HG02852 (cell line): ENCODE measurements around the gene ATP2A3.

Source experiments
- ATAC-seq: cut with Tn5 transposase; IDR thresholded peaks from one replicate; pipeline ENCODE4 v1.9.1; 2021; ENCODE audit warnings: mild to moderate bottlenecking, moderate library complexity; ENCODE audit not compliant: unreplicated experiment

Gene ATP2A3

DNA sequence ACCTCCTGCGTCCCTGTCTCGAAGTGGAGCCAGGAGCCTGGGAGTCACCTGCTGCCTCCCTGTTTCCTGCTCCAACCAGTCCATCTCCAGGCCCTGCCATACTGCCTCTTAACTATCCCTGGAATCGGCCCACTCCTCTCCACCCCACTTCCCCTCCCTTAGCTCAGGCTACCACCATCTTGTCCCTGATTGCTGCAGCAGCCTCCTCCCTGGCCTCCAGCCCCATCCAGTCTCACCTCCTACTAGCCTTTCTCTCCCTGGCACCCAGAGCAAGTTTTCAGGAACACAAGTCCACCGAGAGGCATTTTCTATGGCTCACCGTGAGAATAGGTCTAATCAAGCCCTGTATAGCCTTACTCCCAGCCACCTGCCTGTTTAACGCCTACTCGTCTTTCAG is 70.5 kb downstream of the ATP2A3 start:
- no peak for ATAC-seq

- ATAC-seq, result peak; percentile 84
These were observed 71.1 kb downstream of the ATP2A3 start, which contains the start of gene CAMKK1 for GRCh38 chr17:3893003-3893719. Gene CAMKK1, minus strand, starts transcription at chr17:3893053. Its CDS starts 7,366 bp downstream, at chr17:3885687.

GRCh38 chr17:3892095-3892998 is 71.9 kb downstream of the ATP2A3 start:
- ATAC-seq, result peak; percentile 16

GRCh38 chr17:3891626-3892094 is 72.6 kb downstream of the ATP2A3 start:
- no peak for ATAC-seq

DNA sequence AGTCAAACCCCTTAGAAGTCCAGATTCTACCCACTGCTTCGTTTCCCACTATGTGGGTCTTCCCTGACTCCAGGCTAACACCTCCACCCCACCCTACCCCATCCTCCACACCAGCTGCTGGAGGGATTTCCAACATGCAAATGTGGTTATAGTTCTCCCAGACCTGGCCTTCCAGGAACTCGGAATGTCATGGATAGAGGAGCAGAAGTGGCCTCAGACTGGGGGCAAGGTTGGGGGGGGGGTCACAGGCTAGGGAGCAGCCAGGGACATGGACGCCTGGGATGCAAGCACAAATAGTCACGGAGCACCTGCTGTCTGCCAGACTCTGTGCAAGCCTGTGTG is 73.4 kb downstream of the ATP2A3 start:
- no peak for ATAC-seq

- ATAC-seq, result no peak
These were observed 74.0 kb downstream of the ATP2A3 start for GRCh38 chr17:3890082-3890877.

DNA sequence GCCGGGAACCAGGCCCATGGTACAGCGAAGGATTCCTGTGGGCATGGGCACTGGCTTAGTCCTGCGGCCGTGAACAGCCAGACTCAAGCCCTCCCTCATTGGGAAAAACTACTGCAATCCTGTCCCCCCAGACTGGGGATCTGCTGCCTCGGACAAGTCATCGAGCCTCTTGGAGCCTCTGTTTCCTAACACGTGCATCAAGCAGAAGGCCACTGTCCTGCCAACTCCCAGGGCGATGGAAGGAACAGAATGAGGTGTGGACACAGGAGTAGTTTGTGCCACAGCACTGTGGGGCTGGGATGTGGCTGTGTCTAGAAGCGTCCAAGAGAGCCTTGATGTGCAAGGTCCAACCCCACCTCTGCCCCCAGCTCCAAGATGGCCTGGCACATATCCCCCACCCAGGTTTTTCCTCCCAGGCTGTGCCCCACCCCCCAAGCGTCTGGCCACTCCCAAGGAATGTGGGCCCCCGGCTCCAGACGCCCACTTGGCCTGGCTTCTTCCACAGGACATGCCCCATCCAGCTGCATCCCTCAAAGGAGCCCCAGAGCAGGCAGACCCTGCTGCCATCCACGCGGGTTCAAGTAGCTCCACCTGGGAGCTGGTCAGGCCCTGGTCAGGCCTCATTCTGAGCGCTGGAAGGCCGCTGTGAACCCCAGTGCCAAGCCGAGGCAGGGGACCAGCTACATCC is 74.8 kb downstream of the ATP2A3 start:
- no peak for ATAC-seq

DNA sequence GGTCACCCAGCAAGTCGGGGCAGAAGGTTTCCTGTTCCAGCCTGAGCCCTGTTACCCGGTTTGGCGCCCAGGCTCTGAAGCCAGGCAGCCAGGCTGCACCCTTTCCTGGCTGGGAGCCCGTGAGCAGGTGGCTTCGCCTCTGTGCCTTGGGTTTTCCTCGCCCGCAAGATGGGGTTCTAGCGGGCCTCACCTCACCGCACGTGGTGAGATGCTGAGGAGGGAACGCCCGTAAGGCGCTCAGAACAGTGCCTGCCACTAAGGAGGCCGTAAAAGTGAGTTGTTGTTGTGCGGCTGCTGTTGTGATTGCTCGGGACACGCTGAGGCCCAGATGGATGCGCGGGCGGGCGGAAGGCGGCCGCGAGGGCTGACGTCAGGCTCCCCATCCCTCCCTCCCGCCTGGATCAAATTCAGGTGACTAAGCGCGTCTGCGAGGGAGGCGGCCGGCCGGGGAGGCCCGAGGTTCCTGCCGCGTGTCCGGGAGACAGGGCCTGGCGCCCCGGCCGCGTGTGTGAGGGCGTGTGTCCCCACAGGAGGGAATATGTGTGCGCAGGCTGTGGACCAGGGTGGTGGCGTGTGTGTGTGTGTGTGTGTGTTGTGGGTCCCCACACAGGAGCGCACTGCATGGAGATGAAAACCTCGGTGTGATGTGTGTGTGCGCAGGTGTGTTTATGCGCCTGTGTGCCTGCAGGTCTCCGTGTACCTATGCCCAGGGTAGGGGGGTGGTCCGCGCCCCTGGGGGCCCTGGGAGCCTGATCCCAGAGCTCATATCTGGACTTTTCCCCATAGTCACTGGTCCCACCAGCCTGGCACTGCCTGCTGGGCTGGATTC is 75.7 kb downstream of the ATP2A3 start:
- ATAC-seq, result no peak

GRCh38 chr17:3887804-3888203 is 76.4 kb downstream of the ATP2A3 start:
- no peak for ATAC-seq

DNA sequence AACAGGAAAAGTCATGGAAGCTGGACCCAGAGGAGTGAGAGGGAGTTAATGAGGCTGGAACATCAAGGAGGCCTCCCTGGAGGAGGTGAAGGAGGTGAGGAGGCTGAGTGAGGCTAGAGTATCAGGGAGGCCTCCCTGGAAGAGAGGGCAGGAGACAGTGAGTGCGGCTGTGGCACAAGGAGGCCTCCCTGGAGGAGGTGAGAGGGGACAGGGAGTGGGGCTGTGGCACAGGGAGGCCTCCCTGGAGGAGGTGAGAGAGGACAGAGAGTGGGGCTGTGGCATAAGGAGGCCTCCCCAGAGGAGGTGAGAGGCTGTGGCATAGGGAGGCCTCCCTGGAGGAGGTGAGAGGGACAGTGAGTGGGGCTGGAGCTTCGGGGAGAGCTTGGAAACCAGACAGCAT is 76.8 kb downstream of the ATP2A3 start:
- no peak for ATAC-seq

DNA sequence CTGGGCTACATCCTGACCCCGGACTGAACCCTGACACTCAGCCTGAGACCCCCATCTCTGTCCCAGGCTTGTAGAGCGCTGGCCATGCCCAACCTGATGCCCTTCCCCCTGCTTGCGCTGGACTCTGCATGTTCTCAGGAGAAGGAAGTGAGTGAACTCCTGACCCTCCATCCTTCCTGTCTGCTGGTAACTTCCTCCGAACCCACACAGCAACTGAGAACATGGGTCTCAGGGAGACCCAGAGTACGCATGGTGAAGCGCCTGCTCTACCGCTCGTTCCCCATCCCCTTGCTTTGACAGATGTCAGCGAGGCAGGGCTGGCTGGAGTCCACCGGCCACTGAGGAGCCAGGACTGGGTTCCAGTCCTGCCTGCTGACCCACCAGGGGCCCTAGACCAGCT is 77.5 kb downstream of the ATP2A3 start:
- ATAC-seq, result no peak

GRCh38 chr17:3885970-3886369 is 78.3 kb downstream of the ATP2A3 start:
- no peak for ATAC-seq

DNA sequence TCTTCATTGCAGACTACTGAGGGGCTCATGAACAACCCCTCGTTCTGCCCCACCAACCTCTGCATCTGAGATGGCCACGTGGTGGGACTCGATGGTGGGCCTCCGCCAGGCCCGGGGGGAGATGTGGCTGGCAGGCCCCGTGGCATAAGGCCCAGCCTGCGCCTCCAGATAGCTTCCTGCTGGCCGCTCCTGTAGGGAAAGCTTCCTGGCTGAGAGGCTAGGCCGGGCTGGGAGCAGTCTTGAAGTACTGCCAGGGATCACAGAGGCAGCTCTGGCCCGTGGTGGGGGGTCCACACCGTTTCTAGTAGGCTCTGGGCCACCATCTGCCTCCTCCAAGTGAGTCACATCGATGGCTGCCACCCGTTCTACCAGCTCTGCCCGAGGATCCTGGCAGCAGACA is 79.0 kb downstream of the ATP2A3 start:
- ATAC-seq, result no peak

GRCh38 chr17:3884188-3884587 is 80.0 kb downstream of the ATP2A3 start:
- no peak for ATAC-seq

DNA sequence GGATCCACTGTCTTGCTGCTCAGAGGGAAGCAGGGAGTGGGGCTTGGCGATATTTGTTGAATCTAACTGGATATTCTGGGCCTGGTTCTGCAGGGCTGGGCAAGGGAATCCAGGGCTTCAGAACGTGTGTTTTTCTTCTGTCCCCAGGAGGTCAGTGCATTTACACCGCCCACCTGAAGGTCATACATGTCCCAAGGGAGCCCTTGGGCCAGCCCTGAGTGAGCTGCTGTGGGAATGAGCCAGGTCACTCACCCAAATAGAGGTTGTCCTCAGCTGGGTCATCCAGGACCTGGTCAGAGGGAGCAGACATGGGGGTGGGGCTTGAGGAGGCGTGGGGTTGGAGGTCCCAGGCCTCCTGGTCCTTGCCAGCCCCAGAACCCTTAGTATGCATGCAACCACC is 82.0 kb downstream of the ATP2A3 start:
- no peak for ATAC-seq

- no peak for ATAC-seq
These were observed 83.3 kb downstream of the ATP2A3 start for GRCh38 chr17:3880983-3881382.

DNA sequence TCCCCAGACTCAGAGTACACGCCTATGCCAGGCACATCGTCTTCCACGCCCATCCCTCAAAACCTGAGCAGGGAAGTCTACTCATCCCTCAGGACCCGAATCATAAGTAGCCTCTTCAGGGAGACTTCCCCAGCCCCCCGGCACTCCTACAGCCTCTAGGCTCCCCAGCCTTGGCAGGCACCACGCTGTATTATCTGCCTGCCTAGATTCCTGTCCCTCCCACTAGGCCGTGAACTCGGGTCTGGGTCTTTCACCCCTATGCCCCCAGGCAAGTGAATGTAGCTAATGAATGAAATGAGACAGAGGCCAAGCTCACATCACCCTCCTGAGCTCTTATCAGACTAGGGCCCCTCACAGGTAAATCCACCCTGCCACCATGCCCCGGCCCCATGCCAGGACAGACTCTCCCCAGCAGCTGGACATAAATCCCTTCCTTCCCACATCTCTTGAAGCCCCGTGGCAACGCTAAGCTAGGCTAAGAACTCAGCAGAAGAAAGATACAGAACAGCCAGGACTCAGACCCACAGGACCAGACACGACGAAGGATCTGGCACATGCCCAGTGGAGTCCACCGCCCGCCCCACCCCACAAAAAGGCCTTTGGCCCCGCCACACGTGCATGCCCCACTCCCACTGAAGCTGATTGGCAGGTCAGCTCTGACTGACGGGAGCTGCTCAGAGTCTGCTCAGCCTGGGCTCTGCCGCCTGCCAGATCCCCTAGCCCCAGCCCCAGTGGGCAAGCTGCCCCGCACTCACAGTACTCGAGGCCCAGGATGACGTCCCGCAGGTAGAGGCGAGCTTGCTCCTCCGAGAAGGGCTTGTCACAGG is 84.4 kb downstream of the ATP2A3 start:
- ATAC-seq, result no peak

DNA sequence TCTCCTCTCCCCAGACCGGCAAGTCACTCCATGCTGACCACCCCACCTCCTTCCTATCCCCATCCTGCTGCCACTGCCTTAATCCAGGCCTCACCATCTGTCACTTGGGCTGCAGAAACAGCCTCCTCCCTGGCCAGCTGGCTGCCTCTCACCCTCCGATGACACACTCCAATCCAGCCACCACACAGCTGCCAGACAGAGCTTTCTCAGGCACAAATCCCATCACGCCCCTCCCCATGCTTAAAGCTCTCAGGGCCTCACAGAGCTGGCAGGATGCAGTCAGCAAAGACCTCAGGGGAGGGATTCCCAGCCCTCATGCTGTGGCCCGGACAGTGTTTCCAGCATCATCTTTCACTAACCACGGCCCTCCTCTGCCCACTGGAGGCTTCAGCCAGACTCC is 85.1 kb downstream of the ATP2A3 start:
- no peak for ATAC-seq

DNA sequence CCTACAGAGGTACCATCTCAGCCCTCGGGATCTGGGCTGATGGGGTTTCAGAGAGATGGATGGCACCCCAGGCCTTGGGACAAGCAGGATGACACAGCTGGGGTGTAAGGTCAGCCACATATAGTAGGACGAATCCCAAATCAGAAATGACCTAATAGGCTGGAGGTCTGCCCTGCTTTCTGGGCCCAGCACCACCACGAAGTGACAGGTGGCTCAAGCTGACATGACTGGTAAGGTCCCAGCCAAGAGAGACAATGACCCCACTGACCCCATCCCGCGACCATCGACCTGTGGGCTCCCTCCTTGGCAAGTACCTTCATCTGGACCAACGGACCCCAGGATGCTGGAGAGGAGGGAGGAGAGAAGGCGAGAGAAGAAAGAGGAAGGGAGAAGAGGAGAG is 87.0 kb downstream of the ATP2A3 start:
- no peak for ATAC-seq
